Lung microvascular endothelial cell (primary cell): ENCODE data around the gene GIT1. TPM values are rescaled to one million over a fixed set of nuclear protein-coding genes. Genes with fewer than 3 reads are reported as not detected.

Experiments used
- DNase-seq, 2 donors: peaks; one replicate each; pipeline versions ENCODE4 v3.0.0 to v3.0.0-alpha.2; 2010; ENCODE audit warnings: low read depth in 2 of 2
- total RNA-seq: library from RNA; depleted of rRNA; stranded (reverse); fragments of >200 nt; gene quantifications from 2 replicates; pipeline ENCODE4 v1.2.1, GENCODE V29; 2014

GIT1 gene
- total RNA-seq, 1 donor from 2014 or later = 35.7 TPM

DNA sequence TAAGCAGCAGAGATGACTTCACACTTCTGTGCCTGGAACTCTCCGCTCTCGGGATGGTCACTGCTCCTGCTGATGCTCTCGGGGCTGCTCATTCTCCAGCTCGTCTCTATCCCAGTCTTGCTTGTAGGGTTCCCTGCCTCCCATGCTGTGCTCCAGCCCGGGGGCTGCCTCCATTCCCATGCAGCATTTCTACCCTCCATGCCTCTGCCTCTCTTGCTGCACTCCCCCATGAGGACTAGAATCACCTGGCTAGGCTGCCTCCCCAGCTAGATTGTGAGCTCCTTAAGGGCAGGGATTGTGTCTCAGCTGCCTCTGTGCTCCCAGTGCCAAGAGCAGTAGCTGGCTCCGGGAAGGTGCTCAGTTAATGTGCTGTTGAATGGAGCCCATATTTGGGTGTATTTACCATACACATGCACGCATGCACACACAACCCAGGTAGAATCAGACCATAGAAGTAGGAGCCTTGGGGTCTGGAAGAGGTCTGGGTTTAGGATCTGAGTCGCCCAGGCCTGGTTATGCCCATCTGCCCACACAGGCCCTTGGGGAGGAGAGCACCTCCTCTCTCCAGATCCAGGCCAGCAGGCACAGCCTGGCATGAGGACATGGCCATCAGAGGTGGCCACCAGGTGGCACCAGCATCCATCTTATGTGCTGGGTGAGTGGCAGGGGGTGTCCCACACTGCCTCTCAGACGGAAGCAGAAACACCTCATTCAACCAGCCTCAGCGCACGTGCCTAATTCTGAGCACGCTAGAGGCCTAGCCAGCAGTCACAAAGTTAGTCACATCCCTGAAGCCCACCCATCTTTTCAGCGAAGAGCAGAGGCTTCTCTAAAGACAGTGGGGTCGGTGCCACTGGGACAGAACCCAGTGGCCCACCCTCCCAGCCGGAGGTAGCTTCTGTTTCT, 9.3 kb downstream of the GIT1 start:
- peak; percentile 90 to 92 for DNase-seq

GRCh38 chr17:29578626-29579485, 10.6 kb downstream of the GIT1 start:
- no peak for DNase-seq

- DNase-seq = peak in 1 of 2 donors; percentile 70
Measured at GRCh38 chr17:29577385-29578211, 11.8 kb downstream of the GIT1 start.

- no peak for DNase-seq
Measured at GRCh38 chr17:29577001-29577370, 12.5 kb downstream of the GIT1 start.

DNA sequence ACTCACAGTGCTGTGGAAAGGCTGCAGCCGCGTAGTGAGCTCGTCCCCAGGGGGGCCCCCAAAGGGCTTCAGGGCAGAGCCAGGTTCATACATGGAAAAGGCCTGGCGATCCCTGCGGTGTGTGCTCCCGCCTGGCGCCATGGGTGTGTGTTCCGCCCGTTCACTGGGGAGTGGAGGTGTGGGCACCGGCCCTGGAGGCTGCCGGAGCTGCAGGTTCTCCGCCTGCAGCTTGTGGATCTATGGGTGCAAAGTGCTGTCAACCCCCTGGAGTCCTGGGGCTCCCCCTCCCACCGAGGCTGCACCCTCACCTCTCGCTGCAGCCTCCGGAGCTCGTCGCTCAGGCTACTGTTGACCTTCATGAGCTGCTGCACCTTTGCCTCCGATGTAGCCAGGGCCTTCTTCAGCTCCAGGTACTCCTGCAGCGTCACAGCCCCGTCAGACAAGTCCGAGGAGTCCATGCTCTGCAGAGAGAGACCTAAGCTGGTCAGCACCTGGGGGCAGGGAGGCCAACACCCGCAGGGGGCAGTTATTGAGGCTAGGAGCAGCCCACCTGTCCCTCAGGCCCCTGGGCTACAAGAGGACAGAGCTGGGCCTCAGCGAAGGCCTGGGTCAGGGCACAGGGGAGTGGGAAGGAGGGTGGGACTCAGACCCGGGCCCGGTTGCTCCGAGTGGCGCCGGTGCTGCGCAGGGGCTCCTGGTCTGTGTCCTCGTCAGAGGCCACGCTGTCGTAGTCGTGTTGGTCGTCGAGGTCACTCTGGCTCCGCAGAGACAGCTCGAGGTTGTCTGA, 13.0 kb downstream of the GIT1 start:
- DNase-seq = no peak

DNA sequence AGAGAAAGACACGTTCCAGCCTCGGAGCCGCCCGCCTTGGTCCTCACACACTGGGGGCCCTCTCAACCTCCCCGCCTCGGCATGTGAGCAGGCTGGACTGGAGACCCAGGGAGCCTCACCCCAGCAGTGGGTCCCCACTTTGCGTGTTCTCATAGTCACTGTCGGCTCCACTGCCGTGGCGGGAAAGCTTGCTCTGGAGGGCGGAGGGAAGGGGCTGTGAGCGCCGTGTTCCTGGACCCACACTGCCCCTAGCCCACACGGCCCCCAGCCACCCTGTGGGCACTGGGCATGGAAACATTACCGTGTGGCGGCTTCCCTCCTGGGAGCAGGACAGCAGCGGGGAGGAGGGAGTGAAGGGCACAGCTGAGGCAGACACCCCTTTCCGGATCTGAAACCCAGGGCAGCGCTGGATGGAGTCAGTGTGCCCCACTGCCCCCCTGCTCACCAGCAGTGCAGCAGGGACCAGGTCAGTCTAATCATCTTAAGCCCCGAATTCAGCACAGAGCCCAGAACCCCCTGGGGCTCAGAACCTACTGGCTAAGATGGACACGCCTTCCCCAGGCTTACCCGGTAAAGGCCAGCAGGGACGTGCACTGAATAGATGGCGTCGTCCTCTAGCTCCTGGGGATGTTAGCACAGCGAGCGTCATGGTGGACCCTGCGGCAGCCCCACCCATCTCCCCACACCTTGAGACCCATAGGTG, 13.8 kb downstream of the GIT1 start:
- no peak for DNase-seq

DNA sequence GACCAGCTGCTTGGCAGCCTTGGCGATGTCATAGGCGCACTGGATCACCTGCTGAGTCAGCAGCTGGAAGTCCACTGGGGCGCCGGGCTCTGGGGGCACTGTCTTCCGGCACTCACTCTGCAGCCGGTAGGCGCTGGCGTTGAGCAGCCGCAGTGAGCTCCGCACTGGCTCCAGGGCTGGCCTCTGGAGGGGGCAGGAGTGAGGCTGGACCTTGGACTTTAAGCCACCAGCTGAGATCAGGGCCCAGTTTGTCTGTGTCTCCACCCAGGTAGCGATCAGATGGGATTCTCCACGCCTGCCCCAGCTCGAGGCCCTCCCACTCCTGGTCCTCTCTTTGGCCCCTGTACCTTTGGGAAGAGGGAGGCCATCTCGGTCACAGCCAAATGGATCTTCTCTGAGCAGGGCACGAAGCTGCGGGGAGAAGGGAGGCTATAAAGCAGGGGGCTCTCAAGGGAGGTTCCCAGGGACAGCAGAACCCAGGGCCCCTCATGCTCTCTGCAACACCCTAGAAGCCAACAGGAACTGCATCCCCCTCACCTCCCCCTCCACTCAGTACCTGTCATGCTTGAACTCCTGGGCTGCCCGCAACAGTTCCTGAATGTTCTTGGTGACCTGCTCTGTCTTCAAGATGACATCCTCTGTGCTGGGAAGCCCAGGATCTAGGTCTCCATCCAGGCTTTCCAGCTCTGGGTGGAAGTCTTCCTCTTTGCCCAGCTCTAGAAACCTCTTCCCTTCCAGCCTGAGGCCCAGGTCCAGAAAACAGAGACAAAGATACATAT, 14.5 kb downstream of the GIT1 start:
- DNase-seq = no peak

DNA sequence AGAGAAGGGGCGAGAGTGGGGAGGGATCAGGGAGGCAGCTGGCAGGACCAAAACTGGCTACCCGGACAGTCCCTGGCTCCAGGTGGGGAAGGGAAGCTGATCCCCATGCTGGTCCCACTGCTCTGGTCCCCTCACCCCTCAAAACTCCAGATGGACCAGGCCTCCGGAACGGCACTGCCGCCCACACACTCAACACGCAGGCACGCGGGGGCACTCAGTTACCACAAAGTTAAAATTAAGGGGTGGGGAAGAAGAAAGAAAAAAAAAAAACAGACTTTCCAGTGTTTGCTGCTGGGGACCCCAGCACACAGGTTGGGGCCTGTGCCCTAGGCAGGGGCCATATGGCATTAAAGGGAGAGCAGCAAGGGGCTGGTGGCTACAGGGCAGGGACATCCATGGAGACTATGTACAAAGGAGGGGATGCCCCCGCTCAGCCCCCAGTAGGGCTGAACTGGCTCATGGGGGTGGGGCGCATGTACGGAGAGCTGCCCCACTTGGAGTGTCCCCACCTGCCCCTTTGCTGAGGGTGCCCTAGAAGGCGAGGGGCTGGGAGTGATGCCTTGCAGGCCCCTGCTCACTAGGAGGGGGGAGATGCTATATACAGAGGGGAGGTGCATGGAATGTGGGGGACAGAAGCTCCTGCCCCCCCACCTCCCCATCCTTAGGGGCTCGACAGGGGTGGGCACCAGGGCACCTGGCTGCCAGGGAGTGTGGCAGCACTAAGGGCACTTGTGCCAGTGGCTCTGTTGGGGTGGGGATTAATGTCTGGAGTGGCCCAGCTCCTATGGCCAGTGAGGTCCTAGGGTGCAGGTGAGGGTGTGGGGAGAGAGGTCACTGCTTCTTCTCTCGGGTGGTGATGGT, 15.3 kb downstream of the GIT1 start:
- no peak for DNase-seq

DNA sequence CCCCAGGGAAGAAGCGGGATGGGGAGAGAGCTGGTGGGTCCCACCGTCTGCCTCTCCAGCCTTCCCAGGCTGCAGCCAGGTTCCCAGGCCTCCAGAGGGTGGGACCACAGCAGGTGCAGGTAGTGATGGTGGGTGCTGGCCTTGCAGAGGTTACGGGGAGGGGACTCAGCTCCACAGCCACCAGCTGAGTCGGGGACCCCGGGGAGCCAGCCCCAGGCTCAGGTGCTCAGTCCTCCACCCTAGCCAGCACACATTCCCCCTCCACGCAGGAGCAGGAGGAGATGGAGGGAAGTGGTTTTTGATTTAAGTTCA, 15.9 kb downstream of the GIT1 start:
- no peak for DNase-seq

GRCh38 chr17:29572691-29573557, 16.5 kb downstream of the GIT1 start:
- DNase-seq = peak; percentile 63 to 76

- DNase-seq = no peak
Measured at GRCh38 chr17:29571883-29572681, 17.4 kb downstream of the GIT1 start.

DNA sequence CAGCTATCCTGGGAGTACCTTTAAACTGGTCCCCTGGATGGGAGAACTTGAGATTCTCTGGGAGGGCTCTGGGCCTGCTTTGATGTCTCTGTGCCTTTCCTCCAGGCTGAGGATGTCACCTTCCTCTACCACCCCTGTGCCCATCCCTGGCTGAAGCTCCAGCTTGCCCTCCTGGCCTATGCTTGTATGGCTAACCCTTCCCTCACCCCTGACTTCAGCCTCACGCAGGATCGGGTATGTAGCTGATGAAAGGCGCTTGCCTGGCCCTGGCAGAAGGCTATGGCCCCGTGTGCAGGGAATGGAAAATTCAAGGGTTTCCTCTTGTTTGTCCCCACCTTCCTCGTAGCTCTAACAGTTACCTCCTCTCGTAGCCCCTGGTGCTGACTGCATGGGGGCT, 18.0 kb downstream of the GIT1 start:
- DNase-seq = no peak

- DNase-seq = no peak
Measured at GRCh38 chr17:29570521-29570920, 18.9 kb downstream of the GIT1 start.

DNA sequence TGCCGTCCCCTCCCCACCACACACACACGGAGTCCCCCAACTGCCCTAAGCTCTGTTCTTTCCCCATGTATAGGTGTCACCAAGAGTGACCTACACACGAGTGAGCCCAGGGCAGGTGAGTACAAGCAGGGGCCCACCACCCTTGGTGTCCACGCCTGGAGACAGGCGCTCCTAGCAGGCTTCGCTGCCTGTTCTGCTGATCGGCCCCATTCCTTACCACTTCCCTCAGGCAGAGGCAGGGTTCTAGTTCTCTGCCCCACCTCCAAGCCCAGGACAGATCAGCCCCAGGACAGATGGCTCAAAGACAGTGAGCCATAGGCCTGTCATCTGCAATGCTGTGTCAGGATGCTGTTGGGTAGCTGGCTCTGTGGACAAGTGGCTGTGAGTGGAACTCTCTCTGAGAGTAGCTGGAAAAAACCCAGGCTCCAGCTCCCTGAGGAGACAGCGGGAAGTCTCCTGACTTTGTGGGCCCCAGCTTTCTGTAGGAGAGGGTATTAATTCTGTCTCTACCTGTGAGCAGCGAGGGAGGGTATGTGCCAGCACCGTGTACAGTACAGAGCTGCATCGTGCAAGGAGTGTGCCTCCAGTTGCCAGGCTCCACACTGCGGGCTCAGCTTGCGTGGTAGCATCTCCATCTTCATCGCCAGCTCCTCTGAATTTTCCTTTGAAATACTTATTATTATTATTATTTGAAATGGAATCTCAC, 20.1 kb downstream of the GIT1 start:
- DNase-seq = no peak

GRCh38 chr17:29568331-29569244, 20.9 kb downstream of the GIT1 start, which contains the start of gene TP53I13:
TSS of gene TP53I13 (plus strand) at chr17:29568701. CDS start at chr17:29568759, 58 bp downstream.
- peak; percentile 71 for DNase-seq
